H9 (cell line): ENCODE data around the gene SIPA1L2. TPM values are rescaled to one million over a fixed set of nuclear protein-coding genes. Genes with fewer than 3 reads are reported as not detected.

Experiments
- DNase-seq: peaks from one replicate; pipeline ENCODE4 v3.0.0-alpha.2; 2017
- H2AFZ ChIP-seq: one replicate; pipeline ENCODE4 v1.6.1; 2013; ENCODE audit warnings: mild to moderate bottlenecking, low read length, control low read depth, moderate library complexity
- H2AK5ac ChIP-seq: 2 replicates; pipeline ENCODE4 v1.6.1; 2013; ENCODE audit warnings: low read length, control low read depth, mixed read lengths; ENCODE audit not compliant: insufficient read length
- H2BK120ac ChIP-seq: one replicate; pipeline ENCODE4 v1.6.1; 2013; ENCODE audit warnings: low read depth, mild to moderate bottlenecking, low read length, control low read depth, inconsistent platforms; ENCODE audit not compliant: poor library complexity, severe bottlenecking
- H2BK12ac ChIP-seq: 2 replicates; pipeline ENCODE4 v1.6.1; 2013; ENCODE audit warnings: low read length, control low read depth, mixed read lengths, low read depth; ENCODE audit not compliant: insufficient read length
- H2BK15ac ChIP-seq: 2 replicates; pipeline ENCODE4 v1.6.1; 2013; ENCODE audit warnings: low read depth, low read length, control low read depth
- H2BK20ac ChIP-seq: one replicate; pipeline ENCODE4 v1.6.1; 2013; ENCODE audit warnings: low read depth, mild to moderate bottlenecking, low read length, control low read depth, inconsistent platforms; ENCODE audit not compliant: poor library complexity, severe bottlenecking
- H2BK5ac ChIP-seq: 2 replicates; pipeline ENCODE4 v1.6.1; 2013; ENCODE audit warnings: low read length, control low read depth, mixed read lengths; ENCODE audit not compliant: insufficient read length
- H3K14ac ChIP-seq: 2 replicates; pipeline ENCODE4 v1.6.1; 2013; ENCODE audit warnings: low read length, control low read depth; ENCODE audit not compliant: insufficient read depth
- H3K18ac ChIP-seq: 2 replicates; pipeline ENCODE4 v1.6.1; 2013; ENCODE audit warnings: low read depth, mild to moderate bottlenecking, mixed read lengths, low read length, control low read depth; ENCODE audit not compliant: insufficient read length
- H3K23ac ChIP-seq: 2 replicates; pipeline ENCODE4 v1.6.1; 2013; ENCODE audit warnings: low read length, control low read depth, mixed read lengths, low read depth; ENCODE audit not compliant: insufficient read length
- H3K23me2 ChIP-seq: 2 replicates; pipeline ENCODE4 v1.6.1; 2013; ENCODE audit warnings: low read depth, mild to moderate bottlenecking, mixed read lengths, low read length, control low read depth; ENCODE audit not compliant: insufficient read length, poor library complexity, severe bottlenecking
- H3K27ac ChIP-seq: 2 replicates; pipeline ENCODE4 v1.5.1; 2013; ENCODE audit warnings: low read length, control low read depth, mixed read lengths, low read depth; ENCODE audit not compliant: insufficient read length
- H3K27me3 ChIP-seq: 2 replicates; pipeline ENCODE4 v1.6.1; 2013; ENCODE audit warnings: low read length, control low read depth, inconsistent platforms; ENCODE audit not compliant: insufficient read depth
- H3K4ac ChIP-seq: 2 replicates; pipeline ENCODE4 v1.6.1; 2013; ENCODE audit warnings: low read depth, mild to moderate bottlenecking, control low read depth, inconsistent platforms, low read length, moderate library complexity
- H3K4me1 ChIP-seq: 2 replicates; pipeline ENCODE4 v1.6.1; 2013; ENCODE audit warnings: low read length, control low read depth, inconsistent platforms; ENCODE audit not compliant: insufficient read depth
- H3K4me2 ChIP-seq: 2 replicates; pipeline ENCODE4 v1.6.1; 2013; ENCODE audit warnings: low read length, control low read depth, mixed read lengths; ENCODE audit not compliant: insufficient read length, insufficient read depth
- H3K56ac ChIP-seq: 2 replicates; pipeline ENCODE4 v1.6.1; 2013; ENCODE audit warnings: low read depth, mild to moderate bottlenecking, mixed read lengths, low read length, control low read depth; ENCODE audit not compliant: insufficient read length
- H3K79me1 ChIP-seq: 2 replicates; pipeline ENCODE4 v1.6.1; 2013; ENCODE audit warnings: low read depth, mild to moderate bottlenecking, moderate library complexity, low read length, control low read depth, inconsistent platforms; ENCODE audit not compliant: insufficient read depth, poor library complexity, severe bottlenecking
- H3K79me2 ChIP-seq: 2 replicates; pipeline ENCODE4 v1.6.1; 2013; ENCODE audit warnings: low read length, control low read depth, inconsistent platforms; ENCODE audit not compliant: insufficient read depth
- H3K9ac ChIP-seq: 2 replicates; pipeline ENCODE4 v1.6.1; 2013; ENCODE audit warnings: low read length, control low read depth, mixed read lengths; ENCODE audit not compliant: insufficient read length; ENCODE audit errors: extremely low read depth
- H3K9me3 ChIP-seq: one replicate; pipeline ENCODE4 v1.6.1; 2013; ENCODE audit warnings: low read depth, low read length, inconsistent platforms; ENCODE audit not compliant: control insufficient read depth
- H3T11ph ChIP-seq: one replicate; pipeline ENCODE4 v1.6.1; 2013; ENCODE audit warnings: mild to moderate bottlenecking, low read length, control low read depth, inconsistent platforms
- H4K20me1 ChIP-seq: one replicate; pipeline ENCODE4 v1.6.1; 2013; ENCODE audit not compliant: control insufficient read depth, insufficient read length, insufficient read depth
- H4K5ac ChIP-seq: 2 replicates; pipeline ENCODE4 v1.6.1; 2013; ENCODE audit warnings: low read depth, mild to moderate bottlenecking, mixed read lengths, low read length, control low read depth; ENCODE audit not compliant: insufficient read length
- H4K8ac ChIP-seq: replicated peaks from 2 replicates; pipeline ENCODE4 v1.6.1; 2013; ENCODE audit warnings: low read length, control low read depth, mixed read lengths, low read depth; ENCODE audit not compliant: insufficient read length
- H4K91ac ChIP-seq: 2 replicates; pipeline ENCODE4 v1.6.1; 2013; ENCODE audit warnings: low read depth, mild to moderate bottlenecking, moderate library complexity, mixed read lengths, low read length, control low read depth; ENCODE audit not compliant: insufficient read length
- H3K27ac Mint-ChIP-seq, 3 experiments: 2 replicates in 2 of 3; 3 replicates in 1 of 3; pipeline ENCODE4 v1.8.0; 2020 to 2021; ENCODE audit warnings: mixed read lengths in 3 of 3, mild to moderate bottlenecking in 1 of 3, moderate library complexity in 1 of 3
- H3K27me3 Mint-ChIP-seq: 2 replicates; pipeline ENCODE4 v1.8.0; 2021; ENCODE audit warnings: low read depth, mild to moderate bottlenecking, moderate library complexity, mixed read lengths
- H3K36me3 Mint-ChIP-seq, 3 experiments: 2 replicates in 2 of 3; 3 replicates in 1 of 3; pipeline ENCODE4 v1.8.0; 2020 to 2021; ENCODE audit warnings: low read depth in 3 of 3, mixed read lengths in 3 of 3; ENCODE audit not compliant: insufficient read depth in 1 of 3
- H3K4me1 Mint-ChIP-seq, 2 experiments: 2 replicates each; pipeline ENCODE4 v1.8.0; 2020; ENCODE audit warnings: mixed read lengths in 2 of 2
- H3K4me3 Mint-ChIP-seq, 2 experiments: 2 replicates in 1 of 2; 3 replicates in 1 of 2; pipeline ENCODE4 v1.8.0; 2020 to 2021; ENCODE audit warnings: mild to moderate bottlenecking in 2 of 2, mixed read lengths in 2 of 2, moderate library complexity in 1 of 2
- H3K9me3 Mint-ChIP-seq, 2 experiments: 2 replicates in 1 of 2; 3 replicates in 1 of 2; pipeline ENCODE4 v1.8.0; 2020; ENCODE audit warnings: mild to moderate bottlenecking in 2 of 2, mixed read lengths in 2 of 2, moderate library complexity in 1 of 2
- WGBS: extraction: QIAGEN DNeasy Blood & Tissue Kit; methylation state at CpG from one replicate; pipeline ENCODE4 v1.1.7; 2013; ENCODE audit warnings: missing lambda C conversion rate, low lambda C conversion rate, mixed read lengths; ENCODE audit not compliant: insufficient read length; ENCODE audit errors: extremely low coverage; 5-methylcytosine and 5-hydroxymethylcytosine counted together
- total RNA-seq: library from RNA; stranded (reverse); gene quantifications from 2 replicates; pipeline ENCODE4 v1.2.1, GENCODE V29; 2021
- TF ChIP-seq, protein P1 (sequence below): fragments of 200-600 bp; sonication (generic); conservative IDR thresholded peaks from 3 replicates; pipeline ENCODE4 v1.8.0; 2021; ENCODE audit warnings: antibody characterized with exemption, mild to moderate bottlenecking

SIPA1L2 gene
- total RNA-seq, 1 experiment from 2014 or later = 5.2 TPM

- no peaks in the 10 kb centered on the region for H3K36me3 Mint-ChIP-seq
- Histone ChIP-seq H2BK15ac (no peak overlapping the region), H4K8ac (no peak overlapping the region), H2BK20ac (no peak overlapping the region), H3K27ac (no peak overlapping the region), H4K5ac (no peak overlapping the region), H4K20me1 (no peaks in the 10 kb centered on the region), H3K79me2 (no peaks in the 10 kb centered on the region), H2AFZ (no peak overlapping the region), H3K23me2 (no peaks in the 10 kb centered on the region), H3K18ac (no peak overlapping the region), H3K9me3 (no peaks in the 10 kb centered on the region), H3K56ac (no peak overlapping the region), H2BK12ac (no peak overlapping the region), H2BK120ac (no peak overlapping the region), H3K23ac (no peak overlapping the region), H3K9ac (no peak overlapping the region), H3K79me1 (no peaks in the 10 kb centered on the region), H2AK5ac (no peak overlapping the region), H3T11ph (no peak overlapping the region), H3K4me2 (no peak overlapping the region), H4K91ac (no peak overlapping the region), H3K27me3 (no peaks in the 10 kb centered on the region), H2BK5ac (no peak overlapping the region), H3K4ac (no peak overlapping the region), H3K14ac (no peak overlapping the region), H3K4me1 (no peaks in the 10 kb centered on the region; the same call in 1 of the 2 replicates)
- WGBS = no CpG with 5 or more reads among the region's 3 CpGs
- peaks cover 3% of the 10 kb centered on the region for H3K27me3 Mint-ChIP-seq
- TF ChIP-seq, protein P1, sequence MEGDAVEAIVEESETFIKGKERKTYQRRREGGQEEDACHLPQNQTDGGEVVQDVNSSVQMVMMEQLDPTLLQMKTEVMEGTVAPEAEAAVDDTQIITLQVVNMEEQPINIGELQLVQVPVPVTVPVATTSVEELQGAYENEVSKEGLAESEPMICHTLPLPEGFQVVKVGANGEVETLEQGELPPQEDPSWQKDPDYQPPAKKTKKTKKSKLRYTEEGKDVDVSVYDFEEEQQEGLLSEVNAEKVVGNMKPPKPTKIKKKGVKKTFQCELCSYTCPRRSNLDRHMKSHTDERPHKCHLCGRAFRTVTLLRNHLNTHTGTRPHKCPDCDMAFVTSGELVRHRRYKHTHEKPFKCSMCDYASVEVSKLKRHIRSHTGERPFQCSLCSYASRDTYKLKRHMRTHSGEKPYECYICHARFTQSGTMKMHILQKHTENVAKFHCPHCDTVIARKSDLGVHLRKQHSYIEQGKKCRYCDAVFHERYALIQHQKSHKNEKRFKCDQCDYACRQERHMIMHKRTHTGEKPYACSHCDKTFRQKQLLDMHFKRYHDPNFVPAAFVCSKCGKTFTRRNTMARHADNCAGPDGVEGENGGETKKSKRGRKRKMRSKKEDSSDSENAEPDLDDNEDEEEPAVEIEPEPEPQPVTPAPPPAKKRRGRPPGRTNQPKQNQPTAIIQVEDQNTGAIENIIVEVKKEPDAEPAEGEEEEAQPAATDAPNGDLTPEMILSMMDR = no peak
- DNase-seq = no peak
- no peak overlapping the region for H3K4me3 Mint-ChIP-seq
- H3K27ac Mint-ChIP-seq = no peak overlapping the region
- no peaks in the 10 kb centered on the region for H3K9me3 Mint-ChIP-seq
- H3K4me1 Mint-ChIP-seq = peaks cover 5 to 9% of the 10 kb centered on the region in 2 experiments; a peak in 3 of 4 replicates
Measured at GRCh38 chr1:232657426-232658005, 27.6 kb upstream of the SIPA1L2 start.
